GM21423 (cell line): ENCODE measurements around the gene LRGUK.

Source experiments
- ATAC-seq: cut with Tn5 transposase; IDR thresholded peaks from one replicate; pipeline ENCODE4 v1.9.1; 2021; ENCODE audit warnings: mild to moderate bottlenecking, moderate library complexity; ENCODE audit not compliant: unreplicated experiment

Gene LRGUK

GRCh38 chr7:134297489-134297888, 170.3 kb downstream of the LRGUK start:
- ATAC-seq = no peak

GRCh38 chr7:134298902-134299683, 172.0 kb downstream of the LRGUK start:
- ATAC-seq = no peak

GRCh38 chr7:134300988-134301387, 173.8 kb downstream of the LRGUK start:
- no peak for ATAC-seq

- no peak for ATAC-seq
Observed at GRCh38 chr7:134301592-134301991, 174.5 kb downstream of the LRGUK start.

GRCh38 chr7:134302120-134302519, 175.0 kb downstream of the LRGUK start:
- no peak for ATAC-seq

- ATAC-seq = no peak
Observed at GRCh38 chr7:134307320-134307719, 180.2 kb downstream of the LRGUK start.

- ATAC-seq = no peak
Observed at GRCh38 chr7:134308548-134308947, 181.4 kb downstream of the LRGUK start.

GRCh38 chr7:134311807-134312206, 184.7 kb downstream of the LRGUK start:
- no peak for ATAC-seq

GRCh38 chr7:134312717-134313116, 185.6 kb downstream of the LRGUK start:
- no peak for ATAC-seq

GRCh38 chr7:134313543-134313942, 186.4 kb downstream of the LRGUK start:
- no peak for ATAC-seq
